K562 (cell line): ENCODE results near the gene ZC3H12A. TPM values are rescaled to one million over a fixed set of nuclear protein-coding genes. Genes with fewer than 3 reads are reported as not detected.

ENCODE experiments used
- ATAC-seq: fragments of 200-7000 bp; cut with Tn5 transposase; 3 replicates; pipeline ENCODE4 v1.9.1; 2020; ENCODE audit warnings: moderate library complexity
- BruUV-seq: library from RNA; stranded (reverse); fragments of 400-500 nt; replicated peaks from 2 replicates; lab custom pipeline; 2021; lab: Mats Ljungman, UMichigan
- CTCF ChIA-PET: fragments of 300-600 bp; formaldehyde crosslinking; extraction: SDS; loops from one replicate; lab custom pipeline; 2021; ENCODE audit warnings: low intra/inter-chr PET ratio; lab: Yijun Ruan, JAX
- POLR2A ChIA-PET: fragments of 300-600, 350-650 bp; sonication (Branson Sonifier 250); formaldehyde crosslinking; extraction: SDS; loops from one replicate; lab custom pipeline; 2021; ENCODE audit warnings: antibody characterized with exemption, inconsistent platforms; lab: Yijun Ruan, JAX
- DNase-seq, 4 experiments: peaks; one replicate each; pipeline versions ENCODE4 v3.0.0 to v3.0.0-alpha.2; 2011 to 2018; ENCODE audit warnings: low spot score in 3 of 4, mixed read lengths in 3 of 4; ENCODE audit errors: extremely low read depth in 1 of 4
- FAIRE-seq: peaks from 2 replicates; lab custom pipeline; 2011; peaks lifted over from hg19 to GRCh38; lab: Jason Lieb, UNC
- H2AFZ ChIP-seq: 2 replicates; pipeline ENCODE4 v1.6.0; 2011; ENCODE audit warnings: low read depth, low read length, control low read depth, inconsistent platforms
- H3K27ac ChIP-seq: fragments of 200-600 bp; 3 replicates; pipeline ENCODE4 v1.8.0; 2011; ENCODE audit warnings: low read depth, mild to moderate bottlenecking, control low read depth, inconsistent platforms, low read length, moderate library complexity, mixed read lengths; ENCODE audit errors: extremely low read depth
- H3K27me3 ChIP-seq, 2 experiments: fragments of 300-600 bp in 1 of 2; 2 replicates in 1 of 2; 3 replicates in 1 of 2; pipeline versions ENCODE4 v1.6.0 to v1.8.0; 2011; ENCODE audit warnings: inconsistent platforms in 2 of 2, low read length in 2 of 2, mild to moderate bottlenecking in 1 of 2, mixed read lengths in 1 of 2, moderate library complexity in 1 of 2; ENCODE audit not compliant: control insufficient read depth in 2 of 2, insufficient read depth in 2 of 2
- H3K36me3 ChIP-seq: fragments of 300-600 bp; 3 replicates; pipeline ENCODE4 v1.8.0; 2011; ENCODE audit warnings: mild to moderate bottlenecking, low read length, inconsistent platforms; ENCODE audit not compliant: control insufficient read depth, insufficient read depth
- H3K4me1 ChIP-seq, 2 experiments: fragments of 200-600 bp in 1 of 2; replicated peaks in 1 of 2; 2 replicates in 1 of 2; 3 replicates in 1 of 2; pipeline versions ENCODE4 v1.5.1 to v1.8.0; 2011; ENCODE audit warnings: inconsistent platforms in 2 of 2, low read length in 2 of 2, mild to moderate bottlenecking in 1 of 2, mixed read lengths in 1 of 2, moderate library complexity in 1 of 2; ENCODE audit not compliant: control insufficient read depth in 2 of 2, insufficient read depth in 2 of 2
- H3K4me2 ChIP-seq: 2 replicates; pipeline ENCODE4 v1.6.1; 2011; ENCODE audit warnings: low read length, control low read depth, inconsistent platforms, mixed read lengths; ENCODE audit not compliant: insufficient read depth
- H3K4me3 ChIP-seq: fragments of 200-600 bp; sonication (generic), shearing (Covaris generic); 2 replicates; pipeline ENCODE4 v1.5.1; 2016; ENCODE audit warnings: control low read depth, inconsistent platforms
- H3K79me2 ChIP-seq: fragments of 200-600 bp; 3 replicates; pipeline ENCODE4 v1.8.0; 2011; ENCODE audit warnings: low read length, inconsistent platforms; ENCODE audit not compliant: control insufficient read depth, insufficient read depth
- H3K9ac ChIP-seq, 2 experiments: 2 replicates each; pipeline versions ENCODE4 v1.6.0 to v1.6.1; 2011; ENCODE audit warnings: low read depth in 2 of 2, low read length in 2 of 2, control low read depth in 1 of 2, inconsistent platforms in 1 of 2, mild to moderate bottlenecking in 1 of 2, mixed read lengths in 1 of 2; ENCODE audit not compliant: insufficient read depth in 1 of 2
- H3K9me1 ChIP-seq: one replicate; pipeline ENCODE4 v1.6.0; 2011; ENCODE audit warnings: inconsistent platforms, mild to moderate bottlenecking, low read length, moderate library complexity; ENCODE audit not compliant: control insufficient read depth, insufficient read depth
- H3K9me3 ChIP-seq: replicated peaks from 2 replicates; pipeline ENCODE4 v1.5.1; 2011; ENCODE audit warnings: low read depth, low read length, inconsistent platforms; ENCODE audit not compliant: control insufficient read depth, insufficient read depth
- H4K20me1 ChIP-seq: replicated peaks from 2 replicates; pipeline ENCODE4 v1.6.1; 2011; ENCODE audit warnings: low read length, inconsistent platforms, mixed read lengths; ENCODE audit not compliant: control insufficient read depth, insufficient read depth
- ARID3A ChIP-seq: IDR thresholded peaks from 2 replicates; pipeline ENCODE4 v1.6.1; 2012; ENCODE audit warnings: low read depth, low read length, improper control_type of control experiment, borderline replicate concordance
- C11orf30 ChIP-seq: fragments of 450-650 bp; IDR thresholded peaks from 2 replicates; pipeline ENCODE4 v1.6.1; 2016; ENCODE audit warnings: low read depth, mild to moderate bottlenecking
- CHAMP1 ChIP-seq: fragments of 450-650 bp; IDR thresholded peaks from 2 replicates; pipeline ENCODE4 v1.6.1; 2016; ENCODE audit warnings: mild to moderate bottlenecking
- CREB3L1 ChIP-seq: fragments of 450-650 bp; IDR thresholded peaks from 2 replicates; pipeline ENCODE4 v1.6.1; 2014; ENCODE audit warnings: low read depth, mild to moderate bottlenecking, moderate library complexity, borderline replicate concordance
- ELK1 ChIP-seq: sonication (generic); formaldehyde crosslinking; IDR thresholded peaks from 2 replicates; pipeline ENCODE4 v1.8.1; 2022; ENCODE audit warnings: missing genetic modification reagents
- ETV1 ChIP-seq: fragments of 450-650 bp; conservative IDR thresholded peaks from 2 replicates; pipeline ENCODE4 v1.6.1; 2016; ENCODE audit warnings: missing genetic modification characterization, control low read depth, low read depth, missing compliant biosample characterization
- GTF2F1 ChIP-seq: IDR thresholded peaks from 2 replicates; pipeline ENCODE4 v1.6.1; 2011; ENCODE audit warnings: low read depth, low read length, improper control_type of control experiment
- HIVEP1 ChIP-seq: fragments of 250-450 bp; sonication (Bioruptor Pico); IDR thresholded peaks from 2 replicates; pipeline ENCODE4 v1.4.0; 2020; ENCODE audit warnings: mild to moderate bottlenecking
- POLR2B ChIP-seq: fragments of 450-650 bp; IDR thresholded peaks from 2 replicates; pipeline ENCODE4 v1.6.1; 2018; ENCODE audit warnings: low read depth; ENCODE audit not compliant: partially characterized antibody
- RFX5 ChIP-seq: IDR thresholded peaks from 2 replicates; pipeline ENCODE4 v1.6.1; 2011; ENCODE audit warnings: low read depth, mild to moderate bottlenecking, improper control_type of control experiment, low read length
- SIRT6 ChIP-seq: IDR thresholded peaks from one replicate; pipeline ENCODE4 v1.6.1; 2012; ENCODE audit warnings: low read depth, mild to moderate bottlenecking, control low read depth, inconsistent platforms, low read length, moderate library complexity
- ZNF384 ChIP-seq: IDR thresholded peaks from 2 replicates; pipeline ENCODE4 v1.6.1; 2012; ENCODE audit warnings: low read depth, low read length, improper control_type of control experiment
- WGBS: fragments of 100-300 bp; shearing (Covaris generic); methylation state at CpG from one replicate; pipeline ENCODE4 v1.1.6; 2016; ENCODE audit warnings: low coverage, mixed read lengths; ENCODE audit not compliant: insufficient coverage; ENCODE audit errors: missing lambda C conversion rate; 5-methylcytosine and 5-hydroxymethylcytosine counted together
- in situ Hi-C: fragments of 300-500 bp; cut with MboI; formaldehyde crosslinking; loops from 4 replicates; pipeline ENCODE4 v1.15.0; 2018; ENCODE audit warnings: inconsistent platforms, mixed read lengths
- intact Hi-C: fragments of 100-400 bp; cut with micrococcal nuclease; formaldehyde crosslinking; loops from 2 replicates; pipeline ENCODE4 v1.14.2; 2022
- polyA plus RNA-seq, 8 experiments: library from polyadenylated mRNA; depleted of rRNA in 4 of 8; stranded (reverse) in 5 of 8; unstranded in 3 of 8; fragments of >200 nt; fragmentation: Nextera tagmentation in 2 of 8; fragmentation: Illumina TruSeq in 1 of 8; extraction: Ambion mirVana in 2 of 8; extraction: Trizol in 1 of 8; gene quantifications; 2 replicates each; pipeline versions ENCODE4 v1.2.1 to v1.2.3, GENCODE V29; 2011 to 2014; ENCODE audit warnings: inconsistent platforms in 1 of 8, missing spikeins in 1 of 8
- total RNA-seq, 7 experiments: library from RNA; depleted of rRNA in 6 of 7; stranded (reverse); fragments of >200 nt in 6 of 7; fragmentation: Illumina TruSeq in 2 of 7; extraction: Trizol in 2 of 7; gene quantifications; 2 replicates each; pipeline versions ENCODE4 v1.2.1 to v1.2.3, GENCODE V29; 2011 to 2021; ENCODE audit warnings: low replicate concordance in 1 of 7

ZC3H12A gene
- total and polyA plus RNA-seq, 9 of the 15 experiments (the other 6 are each of a cell fraction or from before 2014, with no cell fraction given): 0.14 to 9.4 (median 6.7) TPM

- DNase-seq (peak; percentile 92 to 97 (median 94)), FAIRE-seq (peak; percentile 94), ATAC-seq (peak; percentile 85)
- H2AFZ ChIP-seq: peak overlapping the region; percentile 57; the same call in 1 of the 2 replicates
- in situ Hi-C loops (no loop called here), intact Hi-C loops (loop anchor here (10.0 kb wide), 1 partner anchor 75 kb away; the partner anchor contains the start of genes DNALI1 and SNIP1)
- H3K4me3 ChIP-seq: peak overlapping the region; percentile 35
- H3K4me1 ChIP-seq: peaks cover 52 to 74% of the 10 kb centered on the region in 2 experiments
- no peaks in the 10 kb centered on the region for H3K9me3 ChIP-seq
- H3K9me1 ChIP-seq: peaks cover 7% of the 10 kb centered on the region
- H4K20me1 ChIP-seq: peaks cover 43% of the 10 kb centered on the region
- H3K27me3 ChIP-seq: no peaks in the 10 kb centered on the region
- H3K79me2 ChIP-seq: peaks cover 58% of the 10 kb centered on the region
- H3K9ac ChIP-seq: peak overlapping the region; percentile 86 to 98
- WGBS: 8% methylated on average over 22 of the region's 22 CpGs
- CTCF ChIA-PET: no interaction called here
- peak overlapping the region; percentile 94 for H3K27ac ChIP-seq
- POLR2A ChIA-PET: interaction anchor here (0.7 to 7.6 kb wide), 17 partner anchors 6 to 286 kb away, joined by 3 to 118 read pairs (median 5); partner anchors contain the start of genes EPHA10, GNL2, MEAF6 and SNIP1
- TSS peak; percentile 87 for BruUV-seq
- peak overlapping the region; percentile 96 for H3K4me2 ChIP-seq
- peaks cover 90% of the 10 kb centered on the region for H3K36me3 ChIP-seq
- peak; percentile 30 for TF ChIP-seq POLR2B
- no peak for TF ChIP-seq CREB3L1
- TF ChIP-seq ARID3A: no peak; the same call in 1 of the 2 replicates
- TF ChIP-seq ELK1: no peak
- no peak for TF ChIP-seq RFX5
- no peak for TF ChIP-seq ZNF384
- TF ChIP-seq C11orf30: no peak
- TF ChIP-seq SIRT6: no peak
- TF ChIP-seq CHAMP1: no peak
- TF ChIP-seq HIVEP1 (CRISPR knock-in tag): no peak
- no peak for TF ChIP-seq ETV1 (tag)
- no peak for TF ChIP-seq GTF2F1
Observed at GRCh38 chr1:37479255-37480124, 5.1 kb downstream of the ZC3H12A start.
